RCC 7860 (cell line): Measurements from ENCODE around the gene INSYN2B.
"Not testable (repeated sequence)": the region's sequence is repeated elsewhere in the genome, so short reads cannot be mapped to it uniquely, and the experiment has no call there.

ENCODE experiments used
- DNase-seq: peaks from one replicate; pipeline ENCODE4 v3.0.0-alpha.2; 2015; ENCODE audit warnings: low spot score
- FAIRE-seq: peaks from 2 replicates; lab custom pipeline; 2012; peaks lifted over from hg19 to GRCh38; lab: Jason Lieb, UNC

Gene INSYN2B

GRCh38 chr5:169973056-169973455 is 7.2 kb downstream of the INSYN2B start:
- DNase-seq (no peak), FAIRE-seq (no peak)

- no peak for FAIRE-seq
- DNase-seq, result no peak
These were observed 8.5 kb downstream of the INSYN2B start for GRCh38 chr5:169971780-169972179.

- peak; percentile 70 for FAIRE-seq
- DNase-seq, result peak; percentile 92
These were observed 9.2 kb downstream of the INSYN2B start for GRCh38 chr5:169970911-169971765.

GRCh38 chr5:169970339-169970738 is 10.0 kb downstream of the INSYN2B start:
- DNase-seq, result no peak

GRCh38 chr5:169964246-169964645 is 16.0 kb downstream of the INSYN2B start:
- DNase-seq (no peak), FAIRE-seq (no peak)

More at GRCh38 chr5:169970339-169970738, 10.0 kb downstream of the INSYN2B start:
- FAIRE-seq, result no peak

GRCh38 chr5:169960659-169961058 is 19.6 kb downstream of the INSYN2B start:
- FAIRE-seq (no peak), DNase-seq (no peak)

GRCh38 chr5:169958278-169958677 is 22.0 kb downstream of the INSYN2B start:
- FAIRE-seq (no peak), DNase-seq (no peak)

GRCh38 chr5:169956756-169957155 is 23.5 kb downstream of the INSYN2B start:
- no peak for DNase-seq
- FAIRE-seq, result no peak

GRCh38 chr5:169956126-169956525 is 24.2 kb downstream of the INSYN2B start:
- FAIRE-seq, result no peak
- DNase-seq, result no peak

GRCh38 chr5:169954786-169955185 is 25.5 kb downstream of the INSYN2B start:
- FAIRE-seq, result no peak

GRCh38 chr5:169953196-169953595 is 27.1 kb downstream of the INSYN2B start:
- DNase-seq, FAIRE-seq: not testable (repeated sequence)

More at GRCh38 chr5:169954786-169955185, 25.5 kb downstream of the INSYN2B start:
- no peak for DNase-seq

- no peak for DNase-seq
- no peak for FAIRE-seq
These were observed 30.0 kb downstream of the INSYN2B start for GRCh38 chr5:169950333-169950732.

- FAIRE-seq (no peak), DNase-seq (no peak)
These were observed 33.5 kb downstream of the INSYN2B start for GRCh38 chr5:169946743-169947295.

GRCh38 chr5:169945831-169946261 is 34.4 kb downstream of the INSYN2B start:
- FAIRE-seq (no peak), DNase-seq (peak; percentile 54)

- DNase-seq (no peak), FAIRE-seq (no peak)
These were observed 35.2 kb downstream of the INSYN2B start for GRCh38 chr5:169944922-169945680.

GRCh38 chr5:169944115-169944514 is 36.2 kb downstream of the INSYN2B start:
- DNase-seq, result no peak
- no peak for FAIRE-seq

GRCh38 chr5:169943026-169943425 is 37.3 kb downstream of the INSYN2B start:
- DNase-seq (no peak), FAIRE-seq (no peak)

GRCh38 chr5:169942181-169942580 is 38.1 kb downstream of the INSYN2B start:
- DNase-seq (no peak), FAIRE-seq (no peak)

- FAIRE-seq (no peak), DNase-seq (no peak)
These were observed 38.8 kb downstream of the INSYN2B start for GRCh38 chr5:169941542-169941941.

GRCh38 chr5:169939731-169940130 is 40.6 kb downstream of the INSYN2B start:
- FAIRE-seq (peak; percentile 82), DNase-seq (no peak)

GRCh38 chr5:169938439-169938838 is 41.9 kb downstream of the INSYN2B start:
- DNase-seq (no peak), FAIRE-seq (peak; percentile 26)
